Measurements from ENCODE around the gene ITIH1.

ITIH1 gene

DNA sequence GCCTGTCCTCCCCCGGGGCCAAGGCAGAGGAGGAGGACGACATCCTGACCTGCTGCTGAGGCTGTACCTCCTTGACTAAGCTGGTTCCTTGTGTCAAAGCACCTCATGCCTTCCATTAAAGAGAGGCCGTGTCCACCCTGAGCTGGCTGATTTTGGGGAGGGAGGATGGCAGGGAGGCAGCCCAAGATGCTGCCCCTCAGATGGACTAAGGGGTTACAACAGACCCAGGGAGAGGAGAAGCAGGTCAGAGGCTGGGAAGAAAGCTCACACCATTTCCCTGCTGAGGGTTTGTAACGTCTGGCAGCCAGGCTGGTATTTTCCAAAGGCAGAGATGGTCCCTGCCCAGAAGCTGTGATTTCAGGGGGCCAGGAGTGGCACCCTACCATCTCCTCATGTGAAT is 14.5 kb downstream of the ITIH1 start:
- Histone ChIP-seq H3K27ac (ENCODE audit: low read depth, low read length) (no peak overlapping the region), H3K79me2 (ENCODE audit: control insufficient read depth, low read length) (no peaks in the 10 kb centered on the region), H4K20me1 (ENCODE audit: control insufficient read depth, insufficient read depth, low read depth, low read length) (no peaks in the 10 kb centered on the region), H3K9me3 (ENCODE audit: control insufficient read depth, insufficient read depth, low read length) (no peaks in the 10 kb centered on the region), H3K4me3 (ENCODE audit: low read length) (no peak overlapping the region), H3K4me2 (ENCODE audit: low read length) (no peak overlapping the region), H3F3A (ENCODE audit: control insufficient read depth, insufficient read depth) (no peaks in the 10 kb centered on the region), H3K36me3 (ENCODE audit: control insufficient read depth, low read length) (no peaks in the 10 kb centered on the region), H3K27me3 (ENCODE audit: control insufficient read depth, low read length) (no peaks in the 10 kb centered on the region), H3K4me1 (ENCODE audit: control insufficient read depth, low read length) (no peaks in the 10 kb centered on the region), H3K9me2 (replicated peaks; ENCODE audit: control insufficient read depth, low read length) (no peaks in the 10 kb centered on the region)
- no peak for TF ChIP-seq EZH2phosphoT487 (IDR thresholded peaks at IDR 0.05; ENCODE audit: borderline replicate concordance, low read length)
- TF ChIP-seq CTCF (IDR thresholded peaks at IDR 0.05; ENCODE audit: low read depth, low read length, poor library complexity, severe bottlenecking), result no peak

- Histone ChIP-seq H3K4me2 (ENCODE audit: low read length) (no peak overlapping the region), H3K27ac (ENCODE audit: low read depth, low read length) (no peak overlapping the region), H3K79me2 (ENCODE audit: control insufficient read depth, low read length) (no peaks in the 10 kb centered on the region), H3F3A (ENCODE audit: control insufficient read depth, insufficient read depth) (no peaks in the 10 kb centered on the region), H3K9me3 (ENCODE audit: control insufficient read depth, insufficient read depth, low read length) (no peaks in the 10 kb centered on the region), H3K36me3 (ENCODE audit: control insufficient read depth, low read length) (no peaks in the 10 kb centered on the region), H4K20me1 (ENCODE audit: control insufficient read depth, insufficient read depth, low read depth, low read length) (no peaks in the 10 kb centered on the region), H3K4me3 (ENCODE audit: low read length) (no peak overlapping the region), H3K4me1 (ENCODE audit: control insufficient read depth, low read length) (no peaks in the 10 kb centered on the region), H3K27me3 (ENCODE audit: control insufficient read depth, low read length) (no peaks in the 10 kb centered on the region), H3K9me2 (replicated peaks; ENCODE audit: control insufficient read depth, low read length) (no peaks in the 10 kb centered on the region)
- TF ChIP-seq CTCF (IDR thresholded peaks at IDR 0.05; ENCODE audit: low read depth, low read length, poor library complexity, severe bottlenecking) (no peak), EZH2phosphoT487 (IDR thresholded peaks at IDR 0.05; ENCODE audit: borderline replicate concordance, low read length) (no peak)
Observed at GRCh38 chr3:52792413-52792812, 15.0 kb downstream of the ITIH1 start.

DNA sequence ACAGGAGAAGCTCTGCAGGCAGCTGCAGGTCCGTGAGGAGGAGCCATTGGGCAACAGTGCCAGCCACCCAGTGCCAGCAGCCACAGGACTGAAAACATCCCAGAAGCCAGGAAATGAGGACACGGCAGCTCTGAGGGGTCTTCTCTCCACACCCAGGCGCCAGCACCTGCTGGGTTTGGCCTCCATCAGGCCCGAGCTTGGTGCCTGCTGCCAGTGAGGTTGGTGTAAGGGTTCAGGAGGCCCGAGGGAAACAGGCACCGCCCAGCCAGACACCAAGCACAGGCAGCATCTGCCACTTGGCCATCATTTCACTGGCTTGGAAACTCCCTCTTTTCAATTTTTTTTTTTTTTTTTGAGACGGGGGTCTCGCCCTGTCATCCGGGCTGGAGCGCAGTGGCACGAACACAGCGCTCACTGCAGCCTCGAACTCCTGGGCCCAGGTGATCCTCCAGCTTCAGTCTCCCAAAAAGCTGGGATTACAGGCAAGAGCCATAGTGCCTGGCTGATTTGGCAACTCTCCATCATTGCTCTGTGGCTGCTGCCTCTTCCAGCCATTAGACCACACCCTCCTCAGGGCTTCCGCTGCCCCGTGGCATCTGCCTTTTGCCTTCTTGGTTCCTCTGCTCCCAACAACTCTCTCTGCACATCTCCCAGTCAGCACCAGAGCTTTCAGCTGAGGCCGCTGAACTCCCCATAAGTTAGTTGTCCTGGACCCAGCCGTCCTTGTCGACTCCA is 15.7 kb downstream of the ITIH1 start:
- H3F3A ChIP-seq (ENCODE audit: control insufficient read depth, insufficient read depth), result no peaks in the 10 kb centered on the region
- H4K20me1 ChIP-seq (ENCODE audit: control insufficient read depth, insufficient read depth, low read depth, low read length), result no peaks in the 10 kb centered on the region
- H3K4me3 ChIP-seq (ENCODE audit: low read length), result no peak overlapping the region
- H3K36me3 ChIP-seq (ENCODE audit: control insufficient read depth, low read length), result no peaks in the 10 kb centered on the region
- no peaks in the 10 kb centered on the region for H3K79me2 ChIP-seq (ENCODE audit: control insufficient read depth, low read length)
- no peaks in the 10 kb centered on the region for H3K27me3 ChIP-seq (ENCODE audit: control insufficient read depth, low read length)
- H3K27ac ChIP-seq (ENCODE audit: low read depth, low read length), result no peak overlapping the region
- no peak overlapping the region for H3K4me2 ChIP-seq (ENCODE audit: low read length)
- H3K4me1 ChIP-seq (ENCODE audit: control insufficient read depth, low read length), result no peaks in the 10 kb centered on the region
- H3K9me2 ChIP-seq (replicated peaks; ENCODE audit: control insufficient read depth, low read length), result no peaks in the 10 kb centered on the region
- H3K9me3 ChIP-seq (ENCODE audit: control insufficient read depth, insufficient read depth, low read length), result no peaks in the 10 kb centered on the region
- TF ChIP-seq CTCF (IDR thresholded peaks at IDR 0.05; ENCODE audit: low read depth, low read length, poor library complexity, severe bottlenecking), result no peak
- no peak for TF ChIP-seq EZH2phosphoT487 (IDR thresholded peaks at IDR 0.05; ENCODE audit: borderline replicate concordance, low read length)

Data from DOHH2 (cell line).